H1 (cell line): ENCODE data around the gene ZNF687. TPM values are rescaled to one million over a fixed set of nuclear protein-coding genes. Genes with fewer than 3 reads are reported as not detected.

Experiments used
- CTCF ChIA-PET: fragments of 300-600 bp; sonication (Branson Sonifier 250); formaldehyde crosslinking; loops from one replicate; lab custom pipeline; 2021; ENCODE audit not compliant: partially characterized antibody; lab: Charles Lee
- POLR2A ChIA-PET: fragments of 300-600 bp; sonication (Branson Sonifier 250); formaldehyde crosslinking; loops from one replicate; lab custom pipeline; 2021; ENCODE audit warnings: inconsistent platforms; ENCODE audit not compliant: partially characterized antibody; lab: Charles Lee
- DNase-seq, 2 experiments: peaks; one replicate each; pipeline versions ENCODE4 v3.0.0 to v3.0.0-alpha.2; 2010 to 2022; ENCODE audit warnings: low spot score in 2 of 2, low read depth in 1 of 2, mixed read lengths in 1 of 2
- FAIRE-seq: peaks from 2 replicates; lab custom pipeline; 2011; peaks lifted over from hg19 to GRCh38; lab: Jason Lieb, UNC
- H2AFZ ChIP-seq: 2 replicates; pipeline ENCODE4 v1.8.1; 2012; ENCODE audit warnings: low read length, inconsistent platforms
- H2AK5ac ChIP-seq: 2 replicates; pipeline ENCODE4 v1.6.1; 2013; ENCODE audit warnings: low read depth, low read length
- H2BK120ac ChIP-seq: replicated peaks from 2 replicates; pipeline ENCODE3; 2013; ENCODE audit warnings: low read depth, low read length, inconsistent platforms
- H2BK12ac ChIP-seq: 2 replicates; pipeline ENCODE4 v1.6.1; 2013; ENCODE audit warnings: low read depth, low read length
- H2BK15ac ChIP-seq: 2 replicates; pipeline ENCODE4 v1.6.1; 2013; ENCODE audit warnings: low read length
- H2BK20ac ChIP-seq: 2 replicates; pipeline ENCODE4 v1.6.1; 2013; ENCODE audit warnings: low read length
- H2BK5ac ChIP-seq: 2 replicates; pipeline ENCODE4 v1.6.1; 2013; ENCODE audit warnings: low read depth, low read length
- H3K14ac ChIP-seq: 2 replicates; pipeline ENCODE4 v1.6.1; 2013; ENCODE audit warnings: inconsistent platforms; ENCODE audit not compliant: insufficient read length
- H3K18ac ChIP-seq: 2 replicates; pipeline ENCODE4 v1.6.1; 2013; ENCODE audit warnings: low read length; ENCODE audit errors: extremely low read depth
- H3K23ac ChIP-seq: 2 replicates; pipeline ENCODE4 v1.6.1; 2013; ENCODE audit warnings: inconsistent platforms; ENCODE audit not compliant: insufficient read length
- H3K23me2 ChIP-seq: 2 replicates; pipeline ENCODE4 v1.6.1; 2013; ENCODE audit warnings: low read depth, low read length
- H3K27ac ChIP-seq: 2 replicates; pipeline ENCODE4 v1.6.1; 2011; ENCODE audit warnings: low read depth, low read length, inconsistent platforms
- H3K27me3 ChIP-seq, 4 experiments: replicated peaks in 1 of 4; 1 replicate in 1 of 4; 2 replicates in 3 of 4; pipeline versions ENCODE4 v1.6.1 to v1.8.1; 2011 to 2013; ENCODE audit warnings: low read length in 3 of 4, mild to moderate bottlenecking in 3 of 4, inconsistent platforms in 2 of 4, mixed read lengths in 2 of 4, moderate library complexity in 1 of 4; ENCODE audit not compliant: control insufficient read depth in 3 of 4, insufficient read depth in 3 of 4; ENCODE audit errors: extremely low read depth in 1 of 4
- H3K36me3 ChIP-seq, 4 experiments: 2 replicates each; pipeline versions ENCODE4 v1.6.1 to v1.8.1; 2011 to 2013; ENCODE audit warnings: mild to moderate bottlenecking in 4 of 4, low read length in 3 of 4, moderate library complexity in 2 of 4, control low read depth in 1 of 4, inconsistent platforms in 1 of 4; ENCODE audit not compliant: insufficient read depth in 4 of 4, control insufficient read depth in 2 of 4
- H3K4ac ChIP-seq: replicated peaks from 2 replicates; pipeline ENCODE3; 2013; ENCODE audit warnings: low read length, low read depth, mixed read lengths, inconsistent platforms; ENCODE audit not compliant: insufficient read length
- H3K4me1 ChIP-seq, 4 experiments: replicated peaks in 1 of 4; 1 replicate in 1 of 4; 2 replicates in 3 of 4; pipeline versions ENCODE4 v1.6.1 to v1.8.1; 2011 to 2013; ENCODE audit warnings: low read length in 3 of 4, inconsistent platforms in 2 of 4, mixed read lengths in 1 of 4; ENCODE audit not compliant: insufficient read depth in 4 of 4, control insufficient read depth in 3 of 4
- H3K4me2 ChIP-seq, 2 experiments: 2 replicates each; pipeline versions ENCODE4 v1.6.1 to v1.8.1; 2011 to 2013; ENCODE audit warnings: low read depth in 2 of 2, low read length in 2 of 2, control low read depth in 1 of 2, inconsistent platforms in 1 of 2, mild to moderate bottlenecking in 1 of 2; ENCODE audit not compliant: insufficient read depth in 1 of 2
- H3K4me3 ChIP-seq, 4 experiments: fragments of 200-600, 300-600 bp in 1 of 4; sonication (generic), shearing (Covaris generic), sonication (Bioruptor Twin) in 1 of 4; 2 replicates each; pipeline versions ENCODE4 v1.5.1 to v1.8.1; 2011 to 2016; ENCODE audit warnings: low read length in 4 of 4, low read depth in 3 of 4, control low read depth in 2 of 4, inconsistent platforms in 2 of 4, mild to moderate bottlenecking in 2 of 4, mixed read lengths in 1 of 4, moderate library complexity in 1 of 4; ENCODE audit not compliant: insufficient read depth in 2 of 4; ENCODE audit errors: extremely low read depth in 1 of 4
- H3K56ac ChIP-seq: replicated peaks from 2 replicates; pipeline ENCODE3; 2013; ENCODE audit warnings: low read depth, mild to moderate bottlenecking, mixed read lengths, low read length, inconsistent platforms; ENCODE audit not compliant: insufficient read length
- H3K79me1 ChIP-seq: 2 replicates; pipeline ENCODE4 v1.6.1; 2013; ENCODE audit warnings: low read depth, low read length, control low read depth
- H3K79me2 ChIP-seq, 2 experiments: 2 replicates each; pipeline versions ENCODE4 v1.6.1 to v1.8.1; 2012 to 2013; ENCODE audit warnings: low read length in 2 of 2, mild to moderate bottlenecking in 2 of 2, inconsistent platforms in 1 of 2; ENCODE audit not compliant: insufficient read depth in 2 of 2, control insufficient read depth in 1 of 2
- H3K9ac ChIP-seq, 4 experiments: replicated peaks in 1 of 4; 1 replicate in 1 of 4; 2 replicates in 3 of 4; pipeline versions ENCODE4 v1.6.1 to v1.8.1; 2011 to 2013; ENCODE audit warnings: low read depth in 3 of 4, low read length in 3 of 4, control low read depth in 2 of 4, mild to moderate bottlenecking in 2 of 4, moderate library complexity in 2 of 4, inconsistent platforms in 1 of 4; ENCODE audit errors: extremely low read depth in 1 of 4
- H3K9me3 ChIP-seq, 2 experiments: 2 replicates each; pipeline versions ENCODE4 v1.6.1 to v1.8.1; 2012 to 2013; ENCODE audit warnings: mild to moderate bottlenecking in 2 of 2, moderate library complexity in 2 of 2, control low read depth in 1 of 2, inconsistent platforms in 1 of 2, low read depth in 1 of 2, low read length in 1 of 2, mixed read lengths in 1 of 2; ENCODE audit not compliant: insufficient read depth in 2 of 2
- H4K20me1 ChIP-seq, 2 experiments: replicated peaks in 1 of 2; 2 replicates each; pipeline versions ENCODE3 to v1.8.1; 2011 to 2013; ENCODE audit warnings: inconsistent platforms in 2 of 2, low read length in 2 of 2, mild to moderate bottlenecking in 1 of 2; ENCODE audit not compliant: insufficient read depth in 2 of 2, control insufficient read depth in 1 of 2
- H4K5ac ChIP-seq: 2 replicates; pipeline ENCODE4 v1.6.1; 2013; ENCODE audit warnings: low read length, low read depth, mixed read lengths, inconsistent platforms; ENCODE audit not compliant: insufficient read length
- H4K8ac ChIP-seq: 2 replicates; pipeline ENCODE4 v1.8.0; 2013; ENCODE audit warnings: mild to moderate bottlenecking, moderate library complexity, low read length, inconsistent platforms; ENCODE audit not compliant: insufficient read depth; ENCODE audit errors: extremely low read depth
- H4K91ac ChIP-seq: replicated peaks from 2 replicates; pipeline ENCODE3; 2013; ENCODE audit warnings: low read length, mixed read lengths, inconsistent platforms; ENCODE audit not compliant: insufficient read length
- CEBPB ChIP-seq: IDR thresholded peaks from 2 replicates; pipeline ENCODE4 v1.6.1; 2012; ENCODE audit warnings: low read depth, low read length
- POLR2AphosphoS5 ChIP-seq: IDR thresholded peaks from 2 replicates; pipeline ENCODE4 v1.6.1; 2011; ENCODE audit warnings: low read depth, low read length
- WGBS, 2 experiments: shearing (Covaris generic) in 1 of 2; methylation state at CpG; one replicate each; pipeline versions ENCODE4 v1.1.6 to v1.1.7; 2013 to 2015; ENCODE audit warnings: low lambda C conversion rate in 2 of 2, mixed read lengths in 2 of 2, inconsistent platforms in 1 of 2, low coverage in 1 of 2, missing lambda C conversion rate in 1 of 2; ENCODE audit not compliant: insufficient replicate concordance in 2 of 2, insufficient coverage in 1 of 2, insufficient read length in 1 of 2; ENCODE audit errors: extremely low coverage in 1 of 2, missing lambda C conversion rate in 1 of 2; 5-methylcytosine and 5-hydroxymethylcytosine counted together
- polyA plus RNA-seq, 7 experiments: library from polyadenylated mRNA; depleted of rRNA in 3 of 7; stranded (reverse) in 5 of 7; unstranded in 2 of 7; fragments of >200 nt in 5 of 7; fragments of 200-250 nt in 2 of 7; gene quantifications; 1 replicate in 5 of 7; 2 replicates in 1 of 7; 4 replicates in 1 of 7; pipeline versions ENCODE4 v1.2.1 to v1.2.3, GENCODE V29; 2011 to 2013; ENCODE audit warnings: missing spikeins in 2 of 7, mixed read lengths in 2 of 7
- total RNA-seq: library from RNA; stranded (reverse); fragmentation: NEBNext Ultra II Directional; extraction: Animal tissue kit (Norgen Biotek cat#: 25700); gene quantifications from 2 replicates; pipeline ENCODE4 v1.2.1, GENCODE V29; 2021

The ZNF687 gene
- total and polyA plus RNA-seq, 2 of the 8 experiments (the other 6 are each of a cell fraction or from before 2014, with no cell fraction given): 45.9 to 69.9 TPM

DNA sequence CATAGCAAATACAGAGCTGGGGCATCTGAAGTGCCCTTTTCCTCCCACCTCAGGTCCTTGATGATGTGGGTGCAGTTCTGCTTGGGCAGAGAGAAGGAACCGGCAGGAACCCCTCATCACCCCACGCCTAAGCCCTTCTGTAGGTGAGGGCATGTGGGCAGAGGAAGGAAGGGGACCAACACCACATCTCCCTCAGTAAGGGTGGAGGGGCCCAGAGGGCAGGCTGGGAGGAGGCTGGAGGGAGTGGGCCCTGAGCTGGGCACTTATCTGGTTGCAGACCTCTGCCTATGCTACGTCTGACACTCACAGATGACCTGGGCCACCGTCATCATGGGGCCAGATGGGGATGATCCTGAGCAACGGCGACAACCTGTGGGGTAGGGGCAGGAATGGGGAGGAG, 11.0 kb downstream of the ZNF687 start:
- Histone ChIP-seq H4K91ac (no peak overlapping the region), H2BK12ac (no peak overlapping the region), H3K36me3 (peaks cover 9 to 62% (median 27%) of the 10 kb centered on the region in 4 experiments; a peak in 7 of 8 replicates), H3K27ac (no peak overlapping the region), H3K4me3 (no peak overlapping the region), H3K79me1 (0 out of 2 replicates have a peak, but pooled peaks cover 9% of the 10 kb centered on the region), H2BK15ac (no peak overlapping the region), H3K18ac (no peak overlapping the region; the same call in 1 of the 2 replicates), H3K79me2 (no peaks in the 10 kb centered on the region), H3K4me2 (no peak overlapping the region), H3K4ac (no peak overlapping the region), H2BK5ac (0 out of 2 replicates have a peak overlapping the region, but pooled peaks have one; percentile 1), H3K27me3 (no peaks in the 10 kb centered on the region), H4K20me1 (peaks cover 4 to 16% of the 10 kb centered on the region in 2 experiments), H2BK20ac (no peak overlapping the region), H3K9ac (no peak overlapping the region), H3K4me1 (peaks cover 6 to 21% (median 15%) of the 10 kb centered on the region in 4 experiments), H3K23me2 (no peaks in the 10 kb centered on the region), H3K14ac (no peak overlapping the region), H2BK120ac (no peak overlapping the region), H4K8ac (no peak overlapping the region; the same call in 1 of the 2 replicates), H4K5ac (no peak overlapping the region), H2AFZ (no peak overlapping the region), H3K9me3 (no peaks in the 10 kb centered on the region), H3K23ac (no peak overlapping the region), H3K56ac (no peak overlapping the region), H2AK5ac (no peak overlapping the region)
- TF ChIP-seq POLR2AphosphoS5: 0 out of 2 replicates have a peak, but pooled peaks have one; percentile 2
- TF ChIP-seq CEBPB: no peak
- FAIRE-seq: no peak
- CTCF ChIA-PET: interaction anchor here (0.7 to 6.5 kb wide), 13 partner anchors 8 to 125 kb away, joined by 3 to 62 read pairs (median 4); no protein-coding TSS in a partner anchor
- POLR2A ChIA-PET: interaction anchor here (0.6 to 9.9 kb wide), 17 partner anchors 8 to 327 kb away, joined by 3 to 213 read pairs (median 4); partner anchors contain the start of genes PI4KB, PSMB4, PSMD4 and ZNF687
- 85% methylated on average over 6 of the region's 6 CpGs; no CpG with 5 or more reads in 1 of the 2 experiments for WGBS, 2 experiments
- no peak for DNase-seq
